ENCODE measurements around the gene FBXL16.

DNA sequence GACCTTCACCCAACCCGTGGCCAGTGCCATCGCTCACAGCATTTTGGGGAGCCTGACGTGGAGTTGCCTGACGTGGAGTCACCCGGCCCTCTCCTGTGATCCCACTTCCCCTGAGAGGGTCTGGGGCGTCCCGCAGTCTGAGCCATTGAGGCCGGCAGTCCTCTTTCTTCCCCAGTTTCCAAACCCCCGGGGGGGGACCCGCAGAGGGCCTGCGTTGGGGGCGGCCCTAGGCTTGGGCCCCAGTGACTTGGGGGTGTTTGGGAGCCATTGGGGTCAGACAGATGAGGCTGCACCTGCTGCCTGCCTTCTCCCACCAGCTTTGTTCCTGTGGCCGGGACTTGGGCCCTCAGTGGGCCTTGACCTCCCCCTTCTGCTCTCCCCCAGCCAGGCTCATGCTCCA lies 35.9 kb downstream of the FBXL16 start:
- TF ChIP-seq, protein P1, sequence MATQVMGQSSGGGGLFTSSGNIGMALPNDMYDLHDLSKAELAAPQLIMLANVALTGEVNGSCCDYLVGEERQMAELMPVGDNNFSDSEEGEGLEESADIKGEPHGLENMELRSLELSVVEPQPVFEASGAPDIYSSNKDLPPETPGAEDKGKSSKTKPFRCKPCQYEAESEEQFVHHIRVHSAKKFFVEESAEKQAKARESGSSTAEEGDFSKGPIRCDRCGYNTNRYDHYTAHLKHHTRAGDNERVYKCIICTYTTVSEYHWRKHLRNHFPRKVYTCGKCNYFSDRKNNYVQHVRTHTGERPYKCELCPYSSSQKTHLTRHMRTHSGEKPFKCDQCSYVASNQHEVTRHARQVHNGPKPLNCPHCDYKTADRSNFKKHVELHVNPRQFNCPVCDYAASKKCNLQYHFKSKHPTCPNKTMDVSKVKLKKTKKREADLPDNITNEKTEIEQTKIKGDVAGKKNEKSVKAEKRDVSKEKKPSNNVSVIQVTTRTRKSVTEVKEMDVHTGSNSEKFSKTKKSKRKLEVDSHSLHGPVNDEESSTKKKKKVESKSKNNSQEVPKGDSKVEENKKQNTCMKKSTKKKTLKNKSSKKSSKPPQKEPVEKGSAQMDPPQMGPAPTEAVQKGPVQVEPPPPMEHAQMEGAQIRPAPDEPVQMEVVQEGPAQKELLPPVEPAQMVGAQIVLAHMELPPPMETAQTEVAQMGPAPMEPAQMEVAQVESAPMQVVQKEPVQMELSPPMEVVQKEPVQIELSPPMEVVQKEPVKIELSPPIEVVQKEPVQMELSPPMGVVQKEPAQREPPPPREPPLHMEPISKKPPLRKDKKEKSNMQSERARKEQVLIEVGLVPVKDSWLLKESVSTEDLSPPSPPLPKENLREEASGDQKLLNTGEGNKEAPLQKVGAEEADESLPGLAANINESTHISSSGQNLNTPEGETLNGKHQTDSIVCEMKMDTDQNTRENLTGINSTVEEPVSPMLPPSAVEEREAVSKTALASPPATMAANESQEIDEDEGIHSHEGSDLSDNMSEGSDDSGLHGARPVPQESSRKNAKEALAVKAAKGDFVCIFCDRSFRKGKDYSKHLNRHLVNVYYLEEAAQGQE (IDR thresholded peaks at IDR 0.05; ENCODE audit: low read depth), result no peak
- TF ChIP-seq EP300 (IDR thresholded peaks at IDR 0.05; ENCODE audit: borderline replicate concordance), result no peak
- no peak for TF ChIP-seq CEBPB (IDR thresholded peaks at IDR 0.05)
- no peak for TF ChIP-seq ZBTB7A (IDR thresholded peaks at IDR 0.05; ENCODE audit: low read depth)
- TF ChIP-seq USF1 (IDR thresholded peaks at IDR 0.05), result no peak
- no peak for TF ChIP-seq CREB1 (IDR thresholded peaks at IDR 0.05; ENCODE audit: low read depth)
- no peak for TF ChIP-seq MAX (IDR thresholded peaks at IDR 0.05)
- TF ChIP-seq TEAD4 (IDR thresholded peaks at IDR 0.05), result no peak

Data from Ishikawa (cell line).